Smooth muscle cell of bladder (primary cell): Measurements from ENCODE around the gene U2AF1L4. TPM values are rescaled to one million over a fixed set of nuclear protein-coding genes. Genes with fewer than 3 reads are reported as not detected.

Experiments used
- total RNA-seq: library from RNA; depleted of rRNA; stranded (reverse); fragments of >200 nt; gene quantifications from 2 replicates; pipeline ENCODE4 v1.2.3, GENCODE V29; 2014

Gene U2AF1L4
- 5.5 and 7.8 TPM in 2 replicates for total RNA-seq

GRCh38 chr19:35745328-35746086 lies at the start of gene U2AF1L4, which contains the start of gene PSENEN:
U2AF1L4 (minus strand) TSS chr19:35745418; CDS start chr19:35745391, 27 bp downstream.
PSENEN (plus strand) TSS chr19:35745651; CDS start chr19:35745931, 280 bp downstream.

GRCh38 chr19:35775298-35776101 lies 30.3 kb upstream of the U2AF1L4 start, which contains the start of gene ARHGAP33:
ARHGAP33 (plus strand) TSS chr19:35775564; CDS start chr19:35775659, 95 bp downstream.

GRCh38 chr19:35757749-35758608 lies 12.8 kb upstream of the U2AF1L4 start, which contains the start of gene PROSER3:
PROSER3 (plus strand) TSS chr19:35758176; CDS start chr19:35758216, 40 bp downstream.

GRCh38 chr19:35756377-35757230 lies 11.4 kb upstream of the U2AF1L4 start, which contains the start of gene HSPB6:
HSPB6 (minus strand) TSS chr19:35757029; CDS start chr19:35757008, 21 bp downstream.

GRCh38 chr19:35748106-35749020 lies 3.1 kb upstream of the U2AF1L4 start, which contains the start of gene LIN37:
LIN37 (plus strand) TSS chr19:35748576; CDS start chr19:35748725, 149 bp downstream.

GRCh38 chr19:35742121-35742724 lies 3.0 kb downstream of the U2AF1L4 start, which contains the start of gene IGFLR1:
IGFLR1 (minus strand) TSS chr19:35742452; CDS start chr19:35741180, 1,272 bp downstream.

GRCh38 chr19:35717665-35718344 lies 27.4 kb downstream of the U2AF1L4 start, which contains the start of gene KMT2B:
KMT2B (plus strand) TSS chr19:35718003; CDS start chr19:35718019, 16 bp downstream.

GRCh38 chr19:35704218-35704617 lies 41.0 kb downstream of the U2AF1L4 start, which contains the start of gene ZBTB32:
ZBTB32 (plus strand) TSS chr19:35704558; CDS start chr19:35714627, 10,069 bp downstream.

Other genes with a start within 250 kb of the U2AF1L4 start
- 4.0 and 18.3 TPM in 2 replicates for gene DMKN, start 231.8 kb downstream of the U2AF1L4 start, total RNA-seq
- gene SBSN, start 217.1 kb downstream of the U2AF1L4 start, total RNA-seq, result 2.1 and 9.3 TPM in 2 replicates
- gene GAPDHS, start 212.0 kb downstream of the U2AF1L4 start, total RNA-seq, result not detected in 2 replicates
- 81.8 and 120 TPM in 2 replicates for gene TMEM147, start 199.8 kb downstream of the U2AF1L4 start, total RNA-seq
- gene ATP4A, start 181.8 kb downstream of the U2AF1L4 start, total RNA-seq, result not detected in 2 replicates
- not detected in 2 replicates for gene PMIS2, start 159.2 kb downstream of the U2AF1L4 start, total RNA-seq
- 3.0 and 3.5 TPM in 2 replicates for gene HAUS5, start 132.7 kb downstream of the U2AF1L4 start, total RNA-seq
- 33.4 and 34.0 TPM in 2 replicates for gene RBM42, start 116.4 kb downstream of the U2AF1L4 start, total RNA-seq
- gene ETV2, start 103.7 kb downstream of the U2AF1L4 start, total RNA-seq, result 0.18 and 0.28 TPM in 2 replicates
- gene COX6B1, start 97.1 kb downstream of the U2AF1L4 start, total RNA-seq, result 495 and 644 TPM in 2 replicates
- gene UPK1A, start 78.9 kb downstream of the U2AF1L4 start, total RNA-seq, result 0.09 TPM in 1 of 2 replicates, not detected in the other
- not detected in 2 replicates for gene ZBTB32, start 40.9 kb downstream of the U2AF1L4 start, total RNA-seq
- gene KMT2B, start 27.4 kb downstream of the U2AF1L4 start, total RNA-seq, result 2.6 and 4.2 TPM in 2 replicates
- gene IGFLR1, start 3.0 kb downstream of the U2AF1L4 start, total RNA-seq, result 1.00 and 1.8 TPM in 2 replicates
- gene PSENEN, start 233 bp upstream of the U2AF1L4 start, total RNA-seq, result 13.5 and 14.0 TPM in 2 replicates
- 7.4 and 10.1 TPM in 2 replicates for gene LIN37, start 3.2 kb upstream of the U2AF1L4 start, total RNA-seq
- 50.3 and 88.4 TPM in 2 replicates for gene HSPB6, start 11.6 kb upstream of the U2AF1L4 start, total RNA-seq
- 2.5 and 3.3 TPM in 2 replicates for gene PROSER3, start 12.8 kb upstream of the U2AF1L4 start, total RNA-seq
- 1.00 and 1.3 TPM in 2 replicates for gene ARHGAP33, start 30.1 kb upstream of the U2AF1L4 start, total RNA-seq
- not detected in 2 replicates for gene PRODH2, start 67.4 kb upstream of the U2AF1L4 start, total RNA-seq
- not detected in 2 replicates for gene NPHS1, start 107.1 kb upstream of the U2AF1L4 start, total RNA-seq
- not detected in 2 replicates for gene KIRREL2, start 111.5 kb upstream of the U2AF1L4 start, total RNA-seq
- gene APLP1, start 123.2 kb upstream of the U2AF1L4 start, total RNA-seq, result 1.7 and 3.9 TPM in 2 replicates
- 2.7 and 3.8 TPM in 2 replicates for gene NFKBID, start 155.1 kb upstream of the U2AF1L4 start, total RNA-seq
- 1.00 and 2.8 TPM in 2 replicates for gene HCST, start 157.1 kb upstream of the U2AF1L4 start, total RNA-seq
- gene TYROBP, start 162.9 kb upstream of the U2AF1L4 start, total RNA-seq, result not detected in 2 replicates
- 1.00 and 2.4 TPM in 2 replicates for gene LRFN3, start 191.0 kb upstream of the U2AF1L4 start, total RNA-seq
- gene SDHAF1, start 249.8 kb upstream of the U2AF1L4 start, total RNA-seq, result 12.1 and 14.5 TPM in 2 replicates